Occipital lobe (tissue), 2 donors: ENCODE data around the gene CAD. TPM values are rescaled to one million over a fixed set of nuclear protein-coding genes. Genes with fewer than 3 reads are reported as not detected.
A peak's percentile ranks its signal among the peaks of the same experiment; 100 is the strongest.
"Not testable (repeated sequence)": the region's sequence is repeated elsewhere in the genome, so short reads cannot be mapped to it uniquely, and the experiment has no call there.

Source experiments
- DNase-seq: peaks from one replicate; lab custom pipeline; 2025; lab: John Stamatoyannopoulos, UW
- total RNA-seq: library from RNA; depleted of rRNA; stranded (reverse); fragments of >200 nt; gene quantifications from one replicate; pipeline ENCODE4 v1.2.3, GENCODE V29; 2014

Gene CAD
- total RNA-seq: 16.2 TPM

GRCh38 chr2:27217173-27218121 lies at the start of gene CAD:
TSS of gene CAD (plus strand) at chr2:27217369. CDS start at chr2:27217552, 183 bp downstream.
- peak; percentile 81 for DNase-seq

GRCh38 chr2:27170581-27171337 lies 46.4 kb upstream of the CAD start:
- DNase-seq: no peak

- no peak for DNase-seq
Observed at GRCh38 chr2:27171351-27171848, 45.8 kb upstream of the CAD start.

- no peak for DNase-seq
Observed at GRCh38 chr2:27174638-27175037, 42.5 kb upstream of the CAD start.

- no peak for DNase-seq
Observed at GRCh38 chr2:27175330-27175729, 41.8 kb upstream of the CAD start.

- DNase-seq: not testable (repeated sequence)
Observed at GRCh38 chr2:27175781-27176180, 41.4 kb upstream of the CAD start.

- no peak for DNase-seq
Observed at GRCh38 chr2:27177441-27178351, 39.5 kb upstream of the CAD start.

GRCh38 chr2:27178469-27178868 lies 38.7 kb upstream of the CAD start:
- DNase-seq: no peak

GRCh38 chr2:27179344-27180000 lies 37.7 kb upstream of the CAD start:
- no peak for DNase-seq

- no peak for DNase-seq
Observed at GRCh38 chr2:27182346-27182745, 34.8 kb upstream of the CAD start.

GRCh38 chr2:27184115-27184514 lies 33.1 kb upstream of the CAD start:
- no peak for DNase-seq

GRCh38 chr2:27185331-27186026 lies 31.7 kb upstream of the CAD start:
- DNase-seq: no peak

- DNase-seq: no peak
Observed at GRCh38 chr2:27186613-27187345, 30.4 kb upstream of the CAD start.

GRCh38 chr2:27189989-27190388 lies 27.2 kb upstream of the CAD start:
- DNase-seq: no peak

- DNase-seq: no peak
Observed at GRCh38 chr2:27191070-27191829, 25.9 kb upstream of the CAD start.

GRCh38 chr2:27194538-27195354 lies 22.4 kb upstream of the CAD start:
- no peak for DNase-seq

GRCh38 chr2:27195799-27196198 lies 21.4 kb upstream of the CAD start:
- DNase-seq: not testable (repeated sequence)

- DNase-seq: not testable (repeated sequence)
Observed at GRCh38 chr2:27198068-27198467, 19.1 kb upstream of the CAD start.
